Measurements from ENCODE around the gene XPO5.
"Not testable (repeated sequence)": the region's sequence is repeated elsewhere in the genome, so short reads cannot be mapped to it uniquely, and the experiment has no call there.

Gene XPO5

DNA sequence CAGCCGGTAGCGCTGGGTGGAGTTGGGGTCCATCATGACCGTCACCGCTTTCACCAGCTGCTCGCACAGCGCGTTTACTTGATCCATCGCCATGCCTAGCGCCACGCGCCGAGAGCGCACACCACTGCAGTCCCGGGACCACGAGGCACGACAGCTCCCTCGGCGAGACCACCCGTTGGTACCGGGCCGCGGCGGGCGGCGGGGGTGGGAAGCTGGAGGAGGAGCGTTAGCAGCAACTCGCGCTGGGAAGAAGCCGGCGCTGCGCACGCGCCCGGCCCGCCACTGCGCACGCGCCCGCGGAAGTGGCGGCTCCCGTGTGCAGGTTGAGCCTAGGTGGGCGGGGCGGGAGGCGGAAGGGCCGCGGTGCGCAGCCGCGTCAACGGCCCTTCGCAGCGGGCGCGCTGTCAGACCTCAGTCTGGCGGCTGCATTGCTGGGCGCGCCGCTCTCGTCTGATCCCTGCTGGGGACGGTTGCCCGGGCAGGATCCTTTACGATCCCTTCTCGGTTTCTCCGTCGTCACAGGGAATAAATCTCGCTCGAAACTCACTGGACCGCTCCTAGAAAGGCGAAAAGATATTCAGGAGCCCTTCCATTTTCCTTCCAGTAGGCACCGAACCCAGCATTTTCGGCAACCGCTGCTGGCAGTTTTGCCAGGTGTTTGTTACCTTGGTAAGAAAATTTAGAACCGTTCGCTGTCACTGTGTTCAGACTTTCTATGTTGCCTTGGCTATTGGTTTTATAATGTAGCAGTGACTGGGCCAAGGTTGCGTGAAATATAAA is at the start of gene XPO5, which contains the start of gene POLH:
Gene XPO5 (minus strand): TSS at position 267 of the 780 bp plus-strand sequence. CDS start 174 bp downstream, at position 93.
Gene POLH (plus strand): TSS at position 414 of the 780 bp plus-strand sequence. CDS start 6,135 bp downstream, outside the sequence.
- DNase-seq (ENCODE audit: low spot score) = peak; percentile 96

DNA sequence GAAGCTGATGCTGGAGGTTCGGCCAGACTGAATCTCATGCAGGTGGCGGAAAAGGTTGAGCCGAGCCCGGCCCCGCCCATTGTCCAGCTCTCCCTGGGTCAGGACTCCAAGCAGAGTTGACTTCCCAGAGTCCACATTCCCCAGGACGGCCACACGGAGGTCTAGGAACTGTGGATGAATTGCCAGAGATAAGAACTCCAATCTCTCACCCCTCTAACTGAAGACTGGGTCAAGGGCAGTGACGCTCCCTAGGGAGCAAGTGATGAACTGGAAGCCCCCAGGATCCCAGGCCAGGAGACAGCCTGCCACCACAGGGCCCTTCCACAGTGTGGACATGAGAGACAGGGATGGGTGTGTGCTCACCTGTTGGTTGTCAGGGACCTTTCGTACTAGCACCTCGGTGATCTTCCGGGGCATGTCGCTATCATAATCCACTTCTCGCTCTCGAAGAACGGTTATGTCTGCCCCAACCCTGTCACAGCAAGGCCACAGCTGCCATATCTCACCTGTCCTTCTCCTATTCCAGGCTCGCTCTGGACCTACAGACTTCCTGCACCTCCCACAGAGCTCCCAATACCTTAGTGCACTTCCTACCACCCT is 49.7 kb upstream of the XPO5 start:
- no peak for DNase-seq (ENCODE audit: low spot score)

DNA sequence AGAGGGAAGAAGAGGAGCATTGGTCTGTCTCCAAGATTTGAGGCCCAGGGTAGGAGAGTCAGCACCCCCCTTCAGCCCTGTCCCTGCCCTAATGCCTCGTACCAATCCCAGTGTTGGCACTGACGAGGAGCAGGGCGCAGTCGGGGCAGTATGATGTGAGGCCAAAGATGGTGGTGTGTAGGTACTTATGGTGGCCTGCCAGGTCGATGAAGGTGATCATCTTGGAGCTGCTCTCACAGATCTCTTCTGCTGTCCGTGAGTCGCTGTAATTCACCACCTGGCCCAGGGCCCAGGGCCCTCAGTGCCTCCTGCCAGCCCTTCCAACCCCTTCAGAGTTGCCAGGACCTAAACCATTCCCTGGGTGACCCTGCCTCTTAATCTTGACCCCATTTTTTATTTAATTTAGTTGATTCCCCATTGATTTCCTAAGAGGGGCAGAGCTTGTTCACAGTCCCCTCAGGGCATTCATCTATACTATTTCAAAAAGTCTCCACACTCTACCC is 49.0 kb upstream of the XPO5 start:
- no peak for DNase-seq (ENCODE audit: low spot score)

DNA sequence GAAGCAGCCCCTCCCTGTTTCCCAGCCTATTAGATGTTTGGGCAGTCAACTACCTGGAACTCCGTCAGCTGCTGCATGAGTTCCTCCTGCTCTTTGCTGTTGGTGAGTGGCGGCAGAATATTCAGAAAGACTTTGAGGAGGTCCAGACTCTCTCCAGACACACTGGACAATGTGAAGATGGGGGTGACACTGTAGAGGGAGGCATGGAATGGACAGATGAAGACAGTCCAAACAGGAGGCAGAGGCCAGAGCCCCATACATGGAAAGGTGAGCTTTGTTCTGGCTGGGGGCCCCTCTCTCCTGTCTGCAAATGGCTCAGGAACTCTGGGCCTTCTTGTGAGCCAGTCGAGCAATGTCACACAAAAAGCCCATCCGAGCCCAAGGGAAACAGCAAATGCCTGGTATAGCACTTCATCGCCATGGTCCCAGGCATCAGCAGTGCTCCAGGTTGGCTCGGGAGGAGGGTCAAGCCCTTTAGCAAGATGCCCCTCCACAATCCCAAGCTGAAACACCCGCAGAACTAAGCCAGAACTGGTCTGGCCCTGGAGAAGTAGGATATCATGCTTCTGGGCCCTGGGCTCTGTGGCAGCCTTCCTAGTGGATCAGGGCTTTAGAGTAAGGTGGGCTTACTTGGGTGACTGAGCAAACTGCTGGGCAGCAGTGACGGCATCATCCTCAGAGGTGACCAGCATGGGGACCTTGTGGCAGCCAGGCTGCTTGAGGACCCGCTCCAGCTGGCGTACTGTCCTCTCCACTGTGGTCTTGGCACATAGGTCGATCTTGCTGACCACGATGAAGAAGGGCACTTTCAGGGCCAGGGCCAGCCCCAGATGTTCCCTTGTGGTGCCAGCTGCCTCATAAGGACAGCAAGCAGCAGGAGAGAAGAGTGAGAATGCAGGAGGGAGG is 48.3 kb upstream of the XPO5 start:
- DNase-seq (ENCODE audit: low spot score) = no peak

DNA sequence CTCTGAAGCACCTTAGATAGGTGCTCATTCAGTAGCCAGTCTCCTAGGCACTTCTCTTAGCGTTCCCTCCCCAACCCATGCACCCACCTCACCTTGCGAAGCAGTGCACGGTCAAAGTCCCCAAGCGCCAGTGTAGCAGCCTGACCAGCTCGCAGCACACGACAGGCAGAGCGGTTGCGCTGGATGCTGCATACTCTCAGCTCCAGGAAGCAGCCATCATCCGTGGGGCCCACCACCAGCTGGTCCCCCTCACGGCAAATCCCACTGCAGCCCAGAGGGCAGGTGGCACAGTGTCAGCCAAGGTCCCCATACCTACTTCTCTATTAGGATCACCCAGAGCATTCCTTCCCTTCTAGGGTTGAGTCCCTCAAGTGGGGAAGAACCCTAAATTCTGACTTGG is 46.7 kb upstream of the XPO5 start:
- no peak for DNase-seq (ENCODE audit: low spot score)

DNA sequence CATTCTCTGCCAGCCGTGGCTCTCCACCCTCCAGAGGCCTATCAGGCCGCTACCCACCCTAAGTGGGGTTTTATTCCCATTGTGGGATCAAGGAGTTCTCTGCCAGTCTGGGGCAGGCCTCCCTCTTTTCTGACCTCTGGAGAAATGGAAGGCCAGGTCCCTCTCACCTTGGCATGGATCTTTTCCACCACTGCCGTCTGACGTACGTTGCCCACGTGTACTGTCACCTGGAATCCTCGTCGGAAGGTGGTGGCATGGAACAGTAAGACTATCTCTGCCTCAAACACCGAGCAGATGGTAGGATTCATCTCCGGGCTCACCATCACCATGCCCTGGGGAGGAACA is 46.0 kb upstream of the XPO5 start:
- no peak for DNase-seq (ENCODE audit: low spot score)

DNA sequence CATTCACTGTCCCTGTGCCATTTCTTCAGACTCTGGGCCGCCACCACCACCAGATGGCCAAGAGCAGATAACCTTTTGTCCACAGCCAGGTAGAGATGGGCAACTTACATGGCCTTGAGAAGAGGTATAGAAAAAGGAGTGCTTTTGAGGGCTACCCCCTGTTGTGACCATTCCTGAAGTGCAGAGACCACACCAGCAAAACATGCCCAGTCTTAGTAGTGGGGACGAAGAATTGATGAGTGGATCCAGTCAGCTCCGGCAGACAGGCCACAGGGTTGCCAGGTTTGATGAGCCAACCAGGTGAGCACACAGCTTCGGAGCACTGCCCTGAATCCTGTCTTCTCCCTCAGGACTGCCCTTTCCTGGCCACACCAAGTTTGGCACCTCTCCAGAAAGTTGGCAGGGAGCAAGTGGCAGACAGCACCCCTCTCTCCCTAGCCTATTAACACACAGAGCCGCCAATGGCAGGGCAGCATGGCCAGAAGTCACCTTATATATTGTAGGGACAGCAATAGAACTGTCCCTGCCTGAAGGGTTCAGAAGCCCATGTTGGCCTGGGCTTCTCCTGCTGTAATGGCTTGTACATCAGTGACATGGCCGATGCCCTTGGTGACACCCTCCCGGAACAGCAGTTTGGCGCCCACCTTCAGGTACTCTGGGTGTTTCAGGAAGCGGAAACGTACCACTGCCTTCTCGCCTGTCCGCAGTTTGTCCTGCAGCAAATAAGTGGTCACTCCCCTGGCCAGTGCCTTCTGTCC is 45.4 kb upstream of the XPO5 start:
- DNase-seq (ENCODE audit: low spot score) = no peak

DNA sequence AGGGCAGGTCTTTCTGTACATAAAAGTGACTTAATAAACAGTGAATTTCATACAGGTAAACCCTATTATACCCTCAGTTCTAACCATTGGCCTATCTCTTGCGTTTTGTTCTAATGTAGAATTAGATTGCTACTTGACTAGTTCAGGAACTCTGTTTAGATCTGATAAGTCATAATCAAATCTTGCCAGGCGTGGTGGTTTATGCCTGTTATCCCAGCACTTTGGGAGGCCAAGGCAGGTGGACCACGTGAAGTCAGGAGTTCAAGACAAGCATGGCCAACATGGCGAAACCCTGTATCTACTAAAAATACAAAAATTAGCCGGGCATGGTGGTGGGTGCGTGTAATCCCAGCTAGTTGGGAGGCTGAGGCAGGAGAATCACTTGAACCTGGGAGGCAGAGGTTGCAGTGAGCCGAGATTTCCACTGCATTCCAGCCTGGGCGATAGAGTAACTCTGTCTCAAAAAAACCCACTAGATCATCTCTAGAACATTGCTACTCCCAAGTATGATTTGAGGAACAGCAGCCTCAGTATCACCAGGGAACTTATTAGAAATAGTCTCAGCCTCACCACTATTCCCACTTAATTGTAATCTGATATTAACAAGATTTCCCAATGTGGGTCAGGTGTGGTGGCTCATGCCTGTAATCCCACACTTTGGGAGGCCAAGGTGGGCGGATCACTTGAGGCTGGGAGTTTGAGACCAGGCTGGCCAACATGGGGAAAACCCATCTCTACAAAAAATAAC is 41.1 kb upstream of the XPO5 start:
- DNase-seq (ENCODE audit: low spot score) = no peak

DNA sequence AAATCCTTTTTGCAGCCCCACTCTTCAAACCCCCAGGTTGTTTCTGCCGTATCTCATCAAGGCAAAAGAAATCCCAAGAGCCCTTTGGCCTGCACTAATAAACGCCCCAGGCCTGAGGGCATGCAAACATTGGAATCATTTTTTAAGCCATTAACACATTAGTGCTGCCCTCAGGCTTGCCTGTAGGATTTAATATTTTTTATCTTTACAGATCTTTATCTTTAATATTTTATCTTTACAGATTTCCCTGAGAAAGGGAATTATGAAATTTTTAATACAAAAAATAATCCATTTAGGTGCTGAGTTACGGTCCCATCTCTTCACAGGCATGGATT is 38.5 kb upstream of the XPO5 start:
- no peak for DNase-seq (ENCODE audit: low spot score)

DNA sequence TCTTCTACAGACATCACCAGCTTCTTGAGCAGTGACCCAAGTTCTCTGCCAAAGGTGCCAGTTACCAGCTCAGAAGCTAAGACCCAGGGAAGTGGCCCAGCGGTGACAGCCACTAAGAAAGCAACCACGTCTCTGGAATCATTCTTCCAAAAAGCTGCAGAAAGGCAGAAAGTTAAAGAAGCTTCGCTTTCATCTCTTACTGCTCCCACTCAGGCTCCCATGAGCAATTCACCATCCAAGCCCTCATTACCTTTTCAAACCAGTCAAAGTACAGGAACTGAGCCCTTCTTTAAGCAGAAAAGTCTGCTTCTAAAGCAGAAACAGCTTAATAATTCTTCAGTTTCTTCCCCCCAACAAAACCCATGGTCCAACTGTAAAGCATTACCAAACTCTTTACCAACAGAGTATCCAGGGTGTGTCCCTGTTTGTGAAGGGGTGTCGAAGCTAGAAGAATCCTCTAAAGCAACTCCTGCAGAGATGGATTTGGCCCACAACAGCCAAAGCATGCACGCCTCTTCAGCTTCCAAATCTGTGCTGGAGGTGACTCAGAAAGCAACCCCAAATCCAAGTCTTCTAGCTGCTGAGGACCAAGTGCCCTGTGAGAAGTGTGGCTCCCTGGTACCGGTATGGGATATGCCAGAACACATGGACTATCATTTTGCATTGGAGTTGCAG is 38.0 kb upstream of the XPO5 start:
- no peak for DNase-seq (ENCODE audit: low spot score)

DNA sequence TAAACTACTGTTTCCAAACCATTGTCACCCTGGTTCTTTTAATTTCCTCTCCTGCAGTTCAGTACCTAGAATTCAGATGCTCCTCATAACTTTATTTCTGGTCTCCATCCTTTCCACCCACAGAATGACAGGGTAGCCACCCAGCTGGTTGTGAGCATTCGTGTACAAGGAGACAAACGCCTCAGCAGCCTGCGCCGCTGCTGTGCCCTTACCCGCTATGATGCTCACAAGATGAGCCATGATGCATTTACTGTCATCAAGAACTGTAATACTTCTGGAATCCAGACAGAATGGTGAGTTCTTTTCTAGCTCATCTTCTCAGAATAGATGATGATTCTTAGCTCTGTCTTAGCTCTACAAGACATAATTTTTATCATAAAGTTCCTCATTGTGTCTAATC is 34.6 kb upstream of the XPO5 start:
- DNase-seq (ENCODE audit: low spot score) = no peak

DNA sequence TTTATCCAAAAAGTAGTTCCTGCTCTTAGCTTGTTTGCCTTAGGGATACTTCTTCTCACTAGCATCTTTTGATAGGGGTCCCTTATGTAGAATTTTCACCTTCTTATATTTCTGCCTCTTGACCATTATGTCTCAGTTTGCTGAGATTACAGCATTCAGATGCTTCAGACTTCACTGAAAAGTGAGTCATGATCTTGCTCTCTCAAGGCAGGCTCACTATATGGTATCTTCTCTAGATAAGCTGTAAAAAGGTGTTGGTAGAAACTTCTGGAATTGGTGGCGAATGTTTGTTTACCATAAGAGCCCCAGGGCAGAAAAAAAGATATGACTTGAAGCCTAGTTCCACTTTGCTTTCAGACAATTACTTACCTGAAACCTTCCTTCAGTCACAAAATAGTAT is 33.6 kb upstream of the XPO5 start:
- DNase-seq (ENCODE audit: low spot score) = no peak

DNA sequence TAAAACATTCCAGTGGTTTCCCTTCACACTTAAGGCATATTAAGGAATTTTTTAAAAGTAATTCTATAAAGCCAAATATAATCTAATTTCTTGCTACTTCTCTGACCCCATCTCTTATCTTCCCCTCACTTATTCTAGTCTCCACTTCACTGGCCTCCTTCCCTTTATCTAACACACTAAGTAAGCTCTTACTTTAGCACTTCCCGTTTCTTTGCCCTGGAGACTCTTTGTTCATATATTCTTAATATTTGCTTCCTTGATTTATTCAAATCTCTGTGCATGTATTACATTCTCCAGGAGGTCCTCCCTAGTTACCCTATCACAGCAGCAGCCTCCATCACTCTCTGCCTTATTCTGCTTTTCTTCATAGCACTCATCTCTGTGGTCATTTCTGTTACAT is 33.0 kb upstream of the XPO5 start:
- peak; percentile 18 for DNase-seq (ENCODE audit: low spot score)

DNA sequence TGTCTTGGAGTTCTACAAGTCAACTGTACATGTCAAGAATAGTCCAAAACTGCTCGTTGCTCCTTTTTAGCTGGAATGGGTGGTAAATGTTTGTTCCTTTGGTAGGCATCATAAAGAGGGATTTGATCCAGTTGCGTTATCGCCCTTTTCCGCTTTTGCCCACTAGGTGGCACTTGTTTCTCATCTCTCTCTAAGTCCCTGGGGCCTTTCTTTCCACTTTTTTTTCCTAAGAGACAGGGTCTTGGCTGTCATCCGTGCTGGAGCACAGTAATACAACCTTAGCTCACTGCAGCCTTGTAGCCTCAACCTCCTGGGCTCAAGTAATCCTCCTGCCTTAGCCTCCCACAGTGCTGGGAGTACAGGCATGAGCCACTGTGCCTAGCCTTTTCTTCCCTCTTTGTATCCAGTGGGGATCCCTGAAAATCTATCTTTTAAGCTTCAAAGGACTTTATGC is 32.5 kb upstream of the XPO5 start:
- DNase-seq (ENCODE audit: low spot score) = peak; percentile 58

DNA sequence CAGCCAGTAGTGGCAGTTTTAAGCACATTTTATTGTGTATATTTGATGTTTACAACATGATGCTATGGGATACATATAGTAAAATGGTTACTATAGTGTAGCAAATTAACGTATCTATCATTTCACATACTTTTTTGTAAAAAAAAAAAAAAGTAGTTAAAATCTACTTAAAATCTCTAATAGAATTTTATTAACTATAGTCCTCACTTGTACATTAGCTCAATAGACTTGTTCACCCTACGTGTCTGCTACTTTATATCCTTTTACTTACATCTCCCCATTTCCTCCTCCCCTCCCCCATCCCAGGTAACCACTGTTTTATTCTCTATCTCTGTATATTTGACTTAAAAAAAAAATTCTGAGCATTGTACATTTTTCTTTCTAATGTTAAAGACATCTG is 30.2 kb upstream of the XPO5 start:
- no peak for DNase-seq (ENCODE audit: low spot score)

DNA sequence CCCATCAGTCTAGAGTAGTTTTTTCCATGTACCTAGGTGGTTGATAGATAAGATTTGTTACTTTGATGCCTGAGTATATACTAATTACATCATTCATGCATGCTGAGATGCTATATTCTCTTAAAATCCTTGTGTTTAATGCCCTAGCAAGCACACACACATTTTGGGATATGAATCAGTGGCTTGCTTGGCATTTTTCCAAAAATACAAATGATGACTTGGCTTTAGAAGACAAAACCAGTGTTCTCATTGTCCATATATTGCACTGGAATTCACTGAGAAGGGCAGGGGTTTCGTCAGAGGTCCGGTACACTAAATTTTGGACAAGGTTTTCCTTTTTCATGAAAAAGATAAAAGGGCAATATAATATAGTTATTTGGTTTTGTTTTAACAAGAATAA is 28.3 kb upstream of the XPO5 start:
- DNase-seq (ENCODE audit: low spot score) = no peak

DNA sequence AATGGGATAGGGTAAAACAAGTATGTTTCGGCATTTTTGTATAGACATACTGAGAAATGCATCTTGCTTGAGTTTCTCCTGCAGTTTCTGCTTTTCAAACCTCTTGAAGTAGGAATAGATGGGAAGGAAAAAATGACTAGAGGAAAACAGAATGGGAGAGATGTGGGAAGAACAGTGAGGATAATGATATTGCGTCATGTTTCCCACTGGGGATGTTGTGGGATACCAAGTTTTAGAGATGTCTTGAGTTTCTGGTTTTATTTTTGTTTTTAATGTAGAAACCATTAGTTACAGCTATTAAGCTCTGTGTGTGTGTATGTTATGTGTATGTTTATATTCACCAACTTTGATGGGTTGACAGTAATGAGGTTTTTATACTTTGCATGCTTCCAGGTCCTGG is 24.8 kb upstream of the XPO5 start:
- DNase-seq (ENCODE audit: low spot score) = no peak

DNA sequence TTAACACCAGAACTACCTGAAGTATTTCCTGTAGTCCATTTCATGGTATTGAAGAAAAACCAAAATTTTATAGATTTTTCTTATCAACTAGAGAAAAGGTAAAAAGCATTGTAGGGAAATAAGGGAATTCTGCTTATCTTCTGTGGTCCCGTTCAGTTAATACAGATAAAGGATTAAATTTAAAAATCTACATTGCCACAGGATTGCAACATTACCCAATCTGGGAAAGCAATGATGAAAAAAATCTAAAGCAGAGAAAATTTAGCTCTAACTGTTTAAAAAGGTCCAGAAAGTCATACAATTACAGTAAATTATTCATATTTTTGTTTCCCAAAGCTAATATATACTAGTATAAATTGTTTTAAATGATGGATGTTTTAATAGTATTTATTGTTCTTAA is 18.1 kb upstream of the XPO5 start:
- no peak for DNase-seq (ENCODE audit: low spot score)

DNA sequence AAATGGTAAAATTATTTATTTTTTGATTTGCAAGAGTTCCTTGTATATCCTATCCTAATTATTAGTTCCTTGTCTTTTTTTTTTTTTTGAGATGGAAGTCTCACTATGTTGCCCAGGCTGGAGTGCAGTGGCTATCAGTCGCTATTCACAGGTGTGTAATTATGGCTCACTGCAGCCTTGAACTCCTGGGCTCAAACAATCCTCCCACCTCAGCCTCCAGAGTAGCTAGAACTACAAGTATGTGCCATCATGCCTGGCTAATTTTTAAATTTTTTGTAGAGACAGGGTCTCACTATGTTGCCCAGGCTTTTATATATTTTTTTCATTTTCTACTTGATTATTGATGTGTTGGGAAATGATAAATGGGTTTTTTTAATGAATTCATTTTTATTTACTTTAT is 13.7 kb upstream of the XPO5 start:
- DNase-seq (ENCODE audit: low spot score) = not testable (repeated sequence)

DNA sequence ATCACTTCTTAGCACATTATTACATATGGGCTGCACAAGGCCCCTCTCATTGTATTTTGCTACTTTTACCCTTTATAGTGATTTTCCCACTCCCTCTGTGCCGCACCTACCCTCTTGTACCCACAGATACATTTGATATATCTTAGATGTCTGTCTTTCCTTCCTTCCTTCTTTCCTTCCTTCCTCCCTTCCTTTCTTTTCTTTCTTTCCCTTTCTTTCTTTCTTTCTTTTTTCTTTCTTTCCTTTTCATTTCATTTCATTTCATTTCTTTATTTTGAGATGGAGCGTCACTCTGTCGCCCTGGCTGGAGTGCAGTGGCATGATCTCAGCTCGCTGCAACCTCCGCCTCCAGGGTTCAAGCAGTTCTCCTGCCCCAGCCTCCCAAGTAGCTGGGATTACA is 12.4 kb upstream of the XPO5 start:
- DNase-seq (ENCODE audit: low spot score) = no peak

All from germinal center (tissue), 1 donor.